HCT116 (cell line): Measurements from ENCODE around the gene EZH2.

ENCODE experiments used
- CTCF ChIP-seq, 3 experiments: fragments of 200-600 bp in 1 of 3; sonication (generic) in 1 of 3; IDR thresholded peaks in 2 of 3; conservative IDR thresholded peaks in 1 of 3; 2 replicates each; pipeline ENCODE4 v1.5.1; 2012 to 2017; ENCODE audit warnings: low read depth in 2 of 3, low read length in 2 of 3, antibody characterized with exemption in 1 of 3, borderline replicate concordance in 1 of 3, control low read depth in 1 of 3, mild to moderate bottlenecking in 1 of 3, mixed read lengths in 1 of 3, mixed run types in 1 of 3, moderate library complexity in 1 of 3; ENCODE audit not compliant: insufficient read depth in 1 of 3
- EZH2 ChIP-seq: fragments of 200-600 bp; sonication (generic); IDR thresholded peaks from 2 replicates; pipeline ENCODE4 v1.6.1; 2017; ENCODE audit warnings: antibody characterized with exemption, mixed run types
- MAX ChIP-seq: IDR thresholded peaks from 2 replicates; pipeline ENCODE4 v1.6.1; 2012
- POLR2A ChIP-seq: IDR thresholded peaks from 2 replicates; pipeline ENCODE4 v1.7.0; 2011; ENCODE audit warnings: borderline replicate concordance; ENCODE audit not compliant: insufficient read depth, insufficient read length; ENCODE audit errors: extremely low read depth
- POLR2AphosphoS5 ChIP-seq: IDR thresholded peaks from 2 replicates; pipeline ENCODE4 v1.6.1; 2011; ENCODE audit warnings: mild to moderate bottlenecking, low read depth, low read length, moderate library complexity
- SIN3A ChIP-seq: IDR thresholded peaks from 2 replicates; pipeline ENCODE4 v1.6.1; 2012; ENCODE audit warnings: low read depth
- ZNF274 ChIP-seq: fragments of 200-500 bp; sonication (Bioruptor generic); IDR thresholded peaks from 2 replicates; pipeline ENCODE4 v1.6.1; 2014; ENCODE audit warnings: mild to moderate bottlenecking, low read depth, low read length, inconsistent platforms

GRCh38 chr7:148772297-148773089, 111.6 kb downstream of the EZH2 start:
- no peak for TF ChIP-seq CTCF (IDR thresholded peaks at IDR 0.05 in 2 of 3, conservative IDR thresholded peaks at IDR 0.05 in 1 of 3; ENCODE audit: borderline replicate concordance in 1 of 3, insufficient read depth in 1 of 3, low read depth in 2 of 3, low read length in 2 of 3)
- no peak for TF ChIP-seq ZNF274
- TF ChIP-seq SIN3A: peak; percentile 74; the same call in 1 of the 2 replicates
- TF ChIP-seq MAX: peak; percentile 81
- TF ChIP-seq POLR2A: no peak
- peak; percentile 50 for TF ChIP-seq POLR2AphosphoS5
- no peak for TF ChIP-seq EZH2
